Stimulated activated CD4-positive, alpha-beta T cell treated with anti-CD3 and anti-CD28 coated beads, Interleukin-12 subunit alpha, Interleukin-12 subunit beta, amount 100 ng/mL, for 4 hours (primary cell): ENCODE data around the gene CDH13.
A peak's percentile ranks its signal among the peaks of the same experiment; 100 is the strongest.

ENCODE experiments used
- DNase-seq: peaks from one replicate; pipeline ENCODE4 v3.0.0-alpha.2; 2020

CDH13 gene

DNA sequence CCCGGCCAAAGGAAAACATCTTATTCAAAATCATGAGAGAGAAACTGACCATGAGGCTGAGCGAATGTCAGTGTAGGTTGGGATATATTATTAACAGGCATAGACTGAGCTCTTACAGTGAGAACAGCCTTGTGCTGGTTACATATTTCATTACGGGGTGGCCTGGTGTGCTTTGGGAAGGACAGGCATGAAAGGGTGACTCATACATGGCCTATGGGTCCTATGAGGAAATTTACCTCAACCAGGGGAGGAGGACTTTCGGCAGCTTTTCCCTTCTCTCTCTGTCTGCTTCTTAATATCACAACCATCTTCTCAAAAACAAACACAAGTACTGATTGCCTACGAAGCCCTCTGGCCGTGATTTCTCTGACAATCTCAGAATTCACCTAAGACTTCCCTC lies 579.1 kb downstream of the CDH13 start:
- no peak for DNase-seq

DNA sequence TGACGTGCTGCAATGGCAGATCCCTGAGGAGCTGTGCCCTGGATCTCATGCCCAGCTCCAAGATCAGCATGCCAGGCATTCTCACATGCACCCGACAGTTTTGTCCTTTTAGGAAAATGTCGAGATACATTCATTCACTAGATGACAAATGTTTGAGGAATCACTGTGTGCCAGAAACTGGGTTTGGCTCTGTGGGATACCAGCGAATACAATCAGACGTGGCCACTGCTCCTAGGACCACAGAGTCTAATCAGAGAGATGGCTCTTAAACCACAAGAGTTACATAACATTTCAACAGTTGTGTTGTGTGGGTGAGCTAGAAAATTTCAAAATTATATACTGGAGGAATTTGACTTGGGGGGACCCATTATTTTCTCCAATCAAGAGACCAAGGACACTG lies 579.7 kb downstream of the CDH13 start:
- no peak for DNase-seq

DNA sequence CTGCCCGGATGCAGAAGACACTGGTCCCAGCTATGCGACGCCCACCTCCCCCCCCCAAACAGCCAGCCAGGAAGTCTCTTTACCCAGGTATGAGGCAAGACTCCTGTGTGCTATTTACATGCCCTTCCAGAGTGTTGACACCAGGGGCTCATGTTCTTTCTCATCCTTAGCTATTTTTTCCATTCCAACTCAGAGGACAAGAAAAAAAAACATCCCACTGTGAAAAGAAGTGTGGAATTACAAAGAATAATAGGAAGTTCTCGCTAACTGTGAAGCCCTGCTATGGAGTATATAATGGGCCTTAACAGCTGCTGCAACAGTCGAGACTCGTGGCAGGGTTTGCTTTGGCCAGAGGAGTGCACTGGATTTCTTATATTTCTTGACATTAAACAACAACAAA lies 584.9 kb downstream of the CDH13 start:
- no peak for DNase-seq

DNA sequence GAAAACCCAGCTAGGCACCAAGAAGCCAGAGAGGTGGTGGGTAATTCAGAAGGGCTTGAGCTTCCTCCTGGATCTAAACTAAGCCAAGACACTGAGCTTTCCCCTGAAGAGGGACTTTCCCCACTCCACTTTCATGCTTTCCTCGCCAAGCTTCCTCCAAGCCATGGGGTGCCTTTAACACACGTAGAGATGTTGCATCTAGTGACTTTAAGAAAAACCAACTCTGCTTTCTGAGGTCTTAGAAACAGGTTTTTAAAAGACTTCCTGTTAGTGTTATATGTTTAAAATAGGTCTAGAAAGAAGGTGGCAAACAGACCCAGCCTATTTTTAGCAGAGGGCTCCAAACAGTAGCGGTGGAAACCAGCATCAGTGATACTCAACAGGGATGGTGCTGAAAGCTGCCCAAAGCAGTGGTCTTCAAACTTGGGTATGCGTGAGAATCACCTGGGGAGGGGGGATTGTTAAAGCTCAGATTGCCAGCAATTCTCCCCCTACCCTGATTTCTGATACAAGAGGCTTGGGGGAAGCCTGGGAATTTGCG lies 585.6 kb downstream of the CDH13 start:
- DNase-seq = no peak

DNA sequence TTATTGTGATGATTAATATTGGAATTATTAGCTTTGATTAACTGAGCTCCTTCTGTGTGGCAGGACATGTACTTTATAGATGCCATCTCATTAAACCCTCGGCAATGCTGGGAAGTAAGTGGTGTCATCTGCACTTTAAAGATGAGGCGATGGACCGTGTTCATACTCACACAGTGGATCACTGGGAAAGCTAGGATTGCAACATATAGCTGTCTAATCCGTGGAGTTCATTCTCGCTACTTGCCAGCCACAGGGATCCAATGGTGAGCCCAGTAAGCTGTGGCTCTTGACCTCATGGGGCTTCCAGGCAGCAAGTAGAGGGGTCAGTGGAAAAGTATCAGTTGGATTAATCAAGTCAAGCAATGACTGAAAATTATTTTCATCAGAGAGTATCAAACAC lies 587.9 kb downstream of the CDH13 start:
- DNase-seq = no peak

DNA sequence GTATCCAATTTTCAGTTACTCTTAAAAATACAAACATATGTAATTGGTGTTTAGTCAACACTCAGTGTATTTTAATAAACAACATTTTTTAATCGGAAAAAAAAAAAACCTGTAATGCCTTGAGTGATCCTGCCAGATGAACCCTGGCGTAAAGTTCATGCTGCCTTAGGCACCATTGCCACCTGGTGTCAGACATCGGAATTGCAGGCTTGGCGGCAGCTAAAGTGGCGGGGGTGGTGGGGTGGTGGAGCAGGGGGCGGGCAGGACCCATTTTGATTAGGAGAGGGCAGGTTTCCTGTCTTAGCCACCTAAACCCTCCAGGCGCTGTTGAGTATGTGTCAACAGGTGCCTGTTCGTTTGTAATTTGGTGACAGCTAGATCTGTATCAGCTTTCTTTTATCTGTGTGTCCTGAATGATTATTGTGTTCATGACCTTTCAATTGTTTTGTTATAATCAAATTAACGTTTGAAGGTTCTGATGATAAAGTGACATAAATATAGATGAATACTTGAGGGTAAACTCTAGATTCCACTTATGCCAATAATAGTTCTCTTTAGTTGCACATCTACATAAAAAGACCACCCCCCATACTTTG lies 588.7 kb downstream of the CDH13 start:
- DNase-seq = peak; percentile 30

DNA sequence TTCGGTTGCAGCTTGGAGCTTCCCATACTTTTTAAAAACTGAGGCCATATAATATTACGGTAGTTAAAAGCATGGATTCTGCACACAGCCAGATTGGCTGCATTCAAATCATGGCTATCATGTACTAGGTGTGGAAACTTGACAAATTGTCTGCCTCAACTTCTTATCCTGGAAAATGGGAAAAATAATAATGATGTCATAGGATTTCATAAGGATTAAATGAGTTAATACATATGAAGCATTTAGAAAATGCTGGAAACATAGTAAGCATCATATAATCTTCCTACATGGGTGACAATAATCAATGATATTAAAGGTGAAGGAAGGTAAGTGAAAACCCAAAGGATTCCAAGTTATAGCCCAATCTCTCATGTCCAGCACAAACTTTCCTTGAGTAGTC lies 592.5 kb downstream of the CDH13 start:
- no peak for DNase-seq

DNA sequence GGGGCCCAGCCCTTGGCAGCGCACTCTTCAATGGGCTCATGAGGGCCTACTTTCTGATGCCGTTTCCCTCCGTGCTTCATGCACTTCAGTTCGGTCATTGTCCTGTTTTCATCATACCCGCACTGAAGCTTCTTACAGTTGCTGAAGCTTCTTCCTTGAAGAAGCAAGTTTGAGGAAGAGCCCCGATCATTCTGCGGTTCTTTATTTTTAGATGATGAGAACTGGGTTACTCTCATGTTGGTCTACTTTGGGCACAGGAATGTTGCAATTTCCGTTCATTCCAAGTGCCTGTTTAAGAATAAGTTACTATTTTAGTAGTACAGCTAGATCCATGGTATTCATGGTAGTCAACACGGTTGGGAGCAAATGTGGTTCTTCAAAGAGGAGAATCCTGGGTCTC lies 593.3 kb downstream of the CDH13 start:
- no peak for DNase-seq

DNA sequence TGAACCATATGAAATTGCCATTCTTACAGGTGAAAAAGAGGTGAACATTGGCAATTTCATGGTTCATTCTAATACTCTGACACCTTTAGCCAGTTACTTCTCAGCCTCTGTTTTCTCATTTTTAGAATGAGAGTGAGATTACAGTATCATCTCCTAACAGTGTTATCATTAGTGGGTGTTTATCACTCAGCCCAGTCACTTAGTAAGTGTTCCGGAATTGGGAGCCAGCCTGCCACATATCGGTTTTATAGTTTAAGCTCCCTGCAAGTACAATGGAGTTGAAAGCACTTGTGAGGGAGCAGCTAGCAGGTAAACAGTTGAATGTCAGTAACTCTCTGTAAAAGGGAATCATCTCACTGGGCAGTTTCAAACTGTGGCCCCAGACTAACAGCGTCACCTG lies 597.9 kb downstream of the CDH13 start:
- no peak for DNase-seq

DNA sequence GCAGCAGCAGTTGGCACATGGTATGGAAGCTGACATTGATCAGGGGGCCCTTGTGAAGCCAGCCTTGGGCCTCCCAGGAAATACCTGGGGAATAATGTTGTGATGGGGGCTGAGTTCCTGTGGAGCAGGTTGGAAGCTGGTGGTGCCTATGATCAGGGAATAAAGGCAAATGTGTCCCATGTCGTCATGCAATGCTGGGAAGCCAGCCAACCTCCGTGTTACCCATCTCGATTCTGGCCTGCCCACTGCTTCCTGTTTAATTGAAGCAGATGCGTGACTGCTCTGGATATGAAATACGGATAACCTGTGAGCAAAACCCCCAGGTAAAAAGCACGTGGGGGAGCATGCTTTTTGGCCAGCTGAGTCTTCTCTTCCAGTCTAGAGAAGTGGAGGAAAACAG lies 600.6 kb downstream of the CDH13 start:
- no peak for DNase-seq

DNA sequence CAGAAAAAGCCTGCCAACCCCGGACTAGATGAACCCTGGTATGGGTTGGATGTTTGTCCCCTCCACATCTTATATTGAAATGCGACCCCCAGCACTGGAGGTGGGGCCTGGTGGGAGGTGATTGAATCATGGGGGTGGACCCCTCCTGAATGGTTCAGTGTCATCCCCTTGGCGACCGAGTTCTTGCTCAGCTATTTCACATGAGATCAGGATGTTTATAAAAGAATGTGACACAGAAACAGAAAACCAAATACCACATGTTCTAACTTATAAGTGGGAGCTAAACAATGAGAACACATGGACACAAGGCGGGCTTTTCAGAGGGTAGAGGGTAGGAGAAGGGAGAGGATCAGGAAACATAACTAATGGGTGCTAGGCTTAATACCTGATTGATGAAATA lies 605.0 kb downstream of the CDH13 start:
- no peak for DNase-seq

DNA sequence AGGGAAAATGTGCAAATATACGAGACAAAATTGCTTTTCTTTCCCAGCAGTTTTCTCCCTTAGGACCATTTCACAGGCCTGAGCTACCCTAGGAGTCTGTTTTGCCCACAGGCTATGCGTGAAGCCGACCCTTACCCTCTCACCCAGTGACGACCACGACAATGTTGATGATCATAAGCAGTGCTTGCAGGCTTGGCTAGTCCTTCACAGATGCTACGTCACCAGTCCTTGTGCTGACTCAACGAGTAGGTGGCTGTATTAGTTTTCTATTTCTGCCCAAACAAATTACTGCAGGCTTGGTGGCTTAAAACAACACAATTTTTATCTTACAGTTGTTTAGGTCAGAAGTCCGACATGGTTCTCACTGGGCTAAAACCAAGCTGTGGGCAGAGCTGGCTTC lies 606.4 kb downstream of the CDH13 start:
- no peak for DNase-seq

DNA sequence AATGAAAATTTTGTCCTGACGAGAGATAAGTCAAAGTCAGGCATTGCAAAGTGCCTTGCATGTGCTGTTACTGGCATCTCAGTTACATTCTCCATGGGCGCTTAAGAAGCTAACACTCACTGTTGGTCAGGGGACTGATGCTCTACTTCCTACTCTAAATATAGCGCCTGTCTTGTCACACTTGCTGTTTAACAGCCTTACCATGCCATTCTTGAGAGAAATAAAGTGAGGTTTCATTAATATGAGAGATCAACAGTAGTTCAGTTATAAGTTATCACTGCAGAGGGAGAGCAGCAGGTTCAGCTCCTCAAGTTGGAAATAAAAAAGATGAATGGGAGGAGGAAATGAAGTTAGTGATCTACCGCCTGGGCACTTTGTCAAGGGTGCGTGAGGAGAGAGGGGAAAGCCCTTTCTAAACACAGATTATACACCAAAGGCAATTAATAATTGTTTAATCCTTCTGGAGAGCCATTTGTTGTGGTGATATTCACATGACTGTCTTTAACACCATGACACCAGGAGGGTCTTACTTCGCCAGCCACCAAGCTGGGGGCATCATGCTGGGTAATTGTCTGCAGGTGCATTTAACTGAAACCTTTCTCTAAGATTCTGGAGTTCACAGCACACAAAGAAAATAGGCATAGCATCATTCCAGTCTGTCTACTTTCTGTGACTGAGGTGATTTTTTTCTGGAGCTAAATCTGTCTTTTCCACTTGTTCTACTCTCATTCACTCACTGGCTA lies 612.4 kb downstream of the CDH13 start:
- DNase-seq = no peak

DNA sequence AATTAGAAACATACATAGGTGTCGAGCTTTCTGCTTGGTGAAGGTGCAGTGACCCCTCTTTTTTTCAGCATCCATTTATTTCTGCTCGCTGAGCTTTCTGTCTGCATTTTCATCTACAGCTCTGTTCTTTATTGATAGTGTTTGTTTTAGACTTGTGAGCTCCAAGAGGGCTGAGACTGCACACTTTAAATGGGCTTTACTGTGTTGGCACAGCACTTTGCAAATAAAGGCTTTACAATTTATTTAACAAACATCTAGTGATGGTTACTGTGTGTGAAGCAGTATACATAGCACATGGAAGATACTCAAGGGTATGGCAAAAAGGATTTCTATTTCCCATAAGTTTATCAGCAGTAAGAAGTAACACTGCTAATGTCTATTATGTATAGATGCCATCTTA lies 617.3 kb downstream of the CDH13 start:
- no peak for DNase-seq

DNA sequence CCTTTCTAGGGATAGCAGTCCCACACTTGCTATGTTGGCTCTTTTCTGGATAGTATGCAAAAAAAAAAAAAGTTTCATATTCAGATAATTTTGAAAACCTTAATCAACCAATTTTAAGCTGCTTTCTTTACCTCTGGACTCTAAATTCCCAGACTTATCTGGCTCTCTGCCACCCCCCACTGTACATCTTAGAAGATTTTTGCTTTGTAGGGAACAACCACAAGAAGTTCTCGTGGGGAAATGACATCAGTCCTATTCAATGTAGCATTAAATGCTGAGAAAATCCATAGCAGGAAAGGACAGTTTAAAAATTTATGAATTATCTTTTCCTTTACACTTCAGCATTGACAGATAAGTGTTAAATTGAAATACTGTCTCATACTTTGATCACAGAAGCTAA lies 618.3 kb downstream of the CDH13 start:
- no peak for DNase-seq

DNA sequence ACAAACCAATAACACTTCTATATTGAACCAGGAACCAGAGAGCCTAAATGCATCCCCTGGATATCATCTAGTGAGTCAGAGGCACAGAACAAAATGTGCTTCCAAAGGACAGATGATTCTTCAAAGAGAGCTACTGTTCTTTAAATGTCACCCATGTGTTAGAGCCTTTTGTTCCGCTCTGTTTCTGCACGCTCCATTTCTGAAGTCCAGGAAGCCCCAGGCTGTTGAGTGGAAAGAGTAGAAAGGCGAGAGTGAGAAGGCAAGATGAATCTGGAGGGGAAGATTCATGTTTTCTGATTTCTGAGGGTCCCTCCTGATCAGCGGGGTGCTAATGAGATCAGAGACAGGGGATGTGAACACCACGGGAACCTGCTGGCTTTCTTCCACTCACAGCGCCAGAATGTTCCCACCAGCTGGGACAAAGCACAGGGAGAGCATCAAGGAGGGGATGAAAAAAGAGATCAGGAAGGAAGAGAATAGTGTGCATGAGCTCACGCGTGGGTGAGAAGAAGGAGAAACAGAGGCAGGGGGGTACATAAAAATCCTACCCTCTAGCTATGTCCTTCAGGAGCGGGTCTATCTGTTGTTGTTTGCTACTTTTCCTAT lies 621.1 kb downstream of the CDH13 start:
- DNase-seq = no peak

DNA sequence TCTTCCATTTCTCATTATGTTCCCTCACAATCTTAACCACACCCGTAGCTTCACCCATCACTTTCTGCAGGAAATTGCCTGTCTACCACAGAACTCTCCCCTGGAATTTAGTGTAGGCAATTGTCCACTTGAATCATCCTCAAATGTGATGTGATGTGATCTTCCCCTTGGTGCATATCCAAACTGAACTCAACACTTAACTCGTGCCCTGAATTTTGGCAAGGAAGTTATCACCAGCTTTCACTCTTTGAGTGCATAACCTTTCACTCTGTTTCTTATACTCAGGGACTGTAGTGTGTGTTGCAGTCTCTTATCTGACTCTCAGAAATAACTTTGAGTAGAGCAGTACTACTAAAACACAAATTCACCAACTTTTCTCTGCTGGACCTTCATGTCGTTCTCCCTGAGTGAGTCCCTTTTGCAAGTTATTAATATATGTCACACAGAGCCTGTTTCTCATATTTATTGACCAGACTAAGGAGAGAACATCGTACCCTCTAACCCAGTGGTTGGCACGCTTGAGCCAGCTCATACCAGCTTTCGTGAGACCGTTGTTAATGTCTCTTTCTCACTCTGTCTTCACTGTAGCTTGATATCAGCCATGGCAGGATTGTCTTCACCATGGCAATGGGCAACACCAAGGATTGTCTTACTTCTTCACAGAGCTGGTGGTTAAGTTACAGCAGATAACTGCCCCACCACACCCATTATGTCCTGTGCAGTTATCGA lies 622.1 kb downstream of the CDH13 start:
- DNase-seq = no peak

DNA sequence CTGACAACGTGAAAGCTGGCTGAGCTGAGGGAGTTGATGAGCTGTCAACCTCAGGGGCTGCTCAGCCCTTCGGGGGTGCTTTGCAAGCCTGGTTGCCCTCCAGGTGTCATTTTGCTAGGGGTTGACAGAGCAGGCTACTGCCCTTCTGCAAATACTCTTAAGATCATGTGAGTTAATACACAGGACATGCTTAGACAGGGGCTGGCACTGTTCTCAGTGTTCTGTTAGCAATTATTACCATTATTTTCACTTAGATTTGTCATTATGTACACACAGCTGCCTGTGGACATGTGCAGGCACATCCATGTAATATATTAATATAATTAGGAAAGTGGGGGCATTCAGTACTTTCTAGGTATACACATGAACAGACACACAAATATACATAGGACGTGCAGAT lies 626.8 kb downstream of the CDH13 start:
- no peak for DNase-seq

DNA sequence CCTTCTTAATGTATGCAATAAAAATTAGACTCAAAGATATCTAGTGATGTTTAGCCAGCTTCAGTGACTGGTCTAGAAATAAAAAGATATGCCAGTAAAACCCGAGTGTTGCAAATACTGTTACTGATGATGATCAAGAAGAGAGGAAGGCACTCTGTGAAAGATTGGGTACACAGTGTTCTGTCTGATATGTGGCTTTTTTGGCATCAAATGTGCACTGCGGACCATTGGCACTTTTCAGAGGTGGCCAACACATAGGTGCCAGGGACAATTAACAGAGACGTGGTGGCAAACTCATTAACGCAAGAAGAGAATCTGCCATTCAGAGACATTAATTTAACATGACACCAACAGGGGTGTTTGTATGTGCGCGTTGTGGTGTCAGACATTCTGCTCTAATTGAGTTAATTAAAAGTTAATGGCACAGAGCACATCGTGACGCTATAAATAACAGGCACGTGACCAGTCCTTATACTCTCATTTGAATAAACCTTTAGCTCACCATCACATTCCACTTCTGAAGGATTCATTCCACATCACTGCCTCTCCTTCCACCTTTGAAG lies 631.7 kb downstream of the CDH13 start:
- no peak for DNase-seq

DNA sequence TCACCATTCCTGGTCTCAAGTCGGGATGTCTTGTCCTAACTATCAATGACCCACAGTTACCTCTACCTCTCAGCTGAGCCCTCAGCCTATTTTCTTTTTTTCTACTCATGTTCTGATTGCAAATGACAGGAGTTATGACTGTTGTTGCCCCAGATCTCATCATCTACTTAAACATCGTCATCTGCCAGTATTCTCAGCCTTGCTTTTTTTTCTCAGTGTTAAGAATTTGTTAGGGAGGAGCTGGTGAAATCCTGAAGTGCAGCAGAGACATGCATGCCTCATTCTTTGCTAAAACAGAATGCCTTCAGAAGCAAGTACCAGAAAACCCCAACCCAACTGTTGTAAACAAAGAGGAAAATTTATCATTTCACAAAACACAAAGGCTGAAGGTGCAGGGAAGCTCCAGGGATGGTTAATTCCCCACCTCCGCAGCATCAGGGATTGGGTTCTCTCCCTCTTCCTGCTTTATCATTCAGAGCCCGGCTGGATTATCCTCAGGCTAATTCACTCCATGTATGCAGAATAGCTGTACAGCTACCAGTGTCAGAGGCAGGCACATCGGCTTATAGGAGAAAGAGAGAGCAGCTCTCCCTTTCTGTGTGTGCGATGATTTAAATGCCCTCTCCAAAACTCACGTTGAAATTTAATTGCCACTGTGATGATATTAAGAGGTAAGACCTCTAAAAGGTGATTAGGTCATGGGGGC lies 640.2 kb downstream of the CDH13 start:
- no peak for DNase-seq

DNA sequence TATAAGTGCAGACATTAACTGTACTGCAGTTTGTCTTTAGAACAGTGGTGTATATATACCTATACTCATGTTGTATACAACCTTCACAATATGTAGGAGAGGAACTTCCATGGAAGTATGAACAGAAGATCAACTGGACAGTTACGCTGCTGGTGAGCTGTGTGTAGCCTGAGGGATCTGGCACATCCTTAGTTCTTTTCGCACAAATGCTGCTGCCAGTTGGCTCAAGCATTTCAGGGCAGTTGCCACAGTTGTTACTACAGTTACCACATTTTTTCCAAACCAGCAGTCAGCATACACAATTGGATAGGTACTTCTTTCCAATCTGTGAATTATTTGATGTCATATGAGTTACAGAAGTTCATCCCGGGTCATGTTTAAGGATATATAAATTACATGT lies 641.4 kb downstream of the CDH13 start:
- no peak for DNase-seq

DNA sequence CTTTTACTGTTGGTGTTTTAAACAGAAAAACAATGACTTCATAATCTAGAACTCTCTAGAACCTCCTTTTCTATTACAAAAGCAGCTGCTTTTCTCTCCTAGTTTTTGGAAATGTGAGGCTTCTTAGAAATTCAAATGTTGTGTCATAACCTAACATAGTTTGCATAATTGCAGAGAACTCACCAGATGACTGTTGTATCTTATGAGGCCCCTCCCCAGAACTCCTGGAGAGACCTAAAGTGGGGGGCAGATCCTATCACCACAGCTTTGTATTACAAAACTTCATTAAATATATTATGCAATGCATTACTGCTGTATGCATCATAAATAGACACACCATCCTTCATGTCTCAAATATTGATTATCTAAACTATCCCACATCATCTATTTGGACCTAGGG lies 642.3 kb downstream of the CDH13 start:
- no peak for DNase-seq

DNA sequence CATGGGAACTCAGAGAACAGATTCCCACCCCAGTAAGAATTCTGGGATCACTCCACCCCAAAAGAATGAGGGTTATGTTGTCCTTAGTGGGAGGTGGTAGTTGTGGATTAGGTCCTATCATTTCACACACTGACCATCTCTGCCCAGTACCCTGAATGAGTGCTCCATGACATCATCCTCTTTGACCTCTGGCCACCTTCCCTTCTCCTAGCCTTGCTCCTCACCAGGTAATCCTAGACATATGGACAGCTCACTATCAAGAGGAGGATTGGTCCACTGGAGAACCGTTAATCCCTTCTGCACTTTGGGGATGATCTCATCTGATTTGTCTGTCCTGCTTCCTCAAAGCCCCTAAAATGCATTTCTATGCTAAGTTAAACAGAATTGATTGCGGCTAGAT lies 642.8 kb downstream of the CDH13 start:
- no peak for DNase-seq
